Esophagus squamous epithelium (tissue), 5 donors: ENCODE data around the gene OR8S1. TPM values are rescaled to one million over a fixed set of nuclear protein-coding genes. Genes with fewer than 3 reads are reported as not detected.
A peak's percentile ranks its signal among the peaks of the same experiment; 100 is the strongest.
"Not testable (repeated sequence)": the region's sequence is repeated elsewhere in the genome, so short reads cannot be mapped to it uniquely, and the experiment has no call there.

Experiments used
- DNase-seq: peaks from one replicate; lab custom pipeline; 2025; lab: John Stamatoyannopoulos, UW
- H3K27ac ChIP-seq, 4 donors: fragments of 200-600 bp; sonication (generic); one replicate each; pipeline ENCODE4 v1.5.1; 2016 to 2019; ENCODE audit warnings: mild to moderate bottlenecking in 1 of 4
- H3K27me3 ChIP-seq, 4 donors: fragments of 200-600 bp; sonication (generic); 1 replicate in 3 of 4; 2 replicates in 1 of 4; pipeline versions ENCODE4 v1.5.1 to v1.6.0; 2017 to 2021; ENCODE audit warnings: antibody characterized with exemption in 1 of 4
- H3K36me3 ChIP-seq, 3 donors: fragments of 200-600 bp; sonication (generic); one replicate each; pipeline ENCODE4 v1.5.1; 2016 to 2019
- H3K4me1 ChIP-seq, 3 donors: fragments of 200-600 bp; sonication (generic); one replicate each; pipeline ENCODE4 v1.5.1; 2017 to 2019
- H3K4me3 ChIP-seq, 4 donors: fragments of 200-600 bp; sonication (generic); 1 replicate in 3 of 4; 2 replicates in 1 of 4; pipeline ENCODE4 v1.5.1; 2016 to 2019; ENCODE audit warnings: mild to moderate bottlenecking in 2 of 4, moderate library complexity in 1 of 4
- H3K9me3 ChIP-seq, 3 donors: fragments of 200-600 bp; sonication (generic); one replicate each; pipeline ENCODE4 v1.5.1; 2016 to 2019
- CTCF ChIP-seq, 6 experiments: fragments of 450-650 bp in 4 of 6; fragments of 200-600 bp in 2 of 6; sonication (generic) in 2 of 6; IDR thresholded peaks; one replicate each; pipeline ENCODE4 v1.5.1; 2016 to 2019; ENCODE audit warnings: antibody characterized with exemption in 6 of 6, mild to moderate bottlenecking in 4 of 6, moderate library complexity in 4 of 6
- POLR2A ChIP-seq, 4 donors: fragments of 450-650 bp; IDR thresholded peaks; one replicate each; pipeline ENCODE4 v1.6.1; 2017; ENCODE audit warnings: antibody characterized with exemption in 4 of 4, mild to moderate bottlenecking in 4 of 4, moderate library complexity in 3 of 4
- WGBS, 2 donors: methylation state at CpG; one replicate each; pipeline ENCODE4 v1.1.5; 2018; 5-methylcytosine and 5-hydroxymethylcytosine counted together
- intact Hi-C: fragments of 100-400 bp; cut with DNase I; formaldehyde crosslinking; loops from one replicate; pipeline ENCODE4 v1.15.0; 2022
- total RNA-seq, 4 donors: library from RNA; depleted of rRNA; stranded (reverse); fragments of >200 nt; gene quantifications; one replicate each; pipeline ENCODE4 v1.1.0, GENCODE V29; 2016
- donor health status: DM: yes; HTN: yes; CAD: no.

OR8S1 gene
- not detected for total RNA-seq

- TF ChIP-seq CTCF (IDR thresholded peaks at IDR 0.05) (no peak), POLR2A (IDR thresholded peaks at IDR 0.05) (no peak)
- no peak within 1 kb of the TSS for H3K4me3 ChIP-seq
- intact Hi-C loops, result no loop called here
- H3K27ac ChIP-seq, result no peak within 1 kb of the TSS
- WGBS, 2 donors, result 84 to 89% methylated on average over 5 of the region's 5 CpGs
- no peaks in the 10 kb centered on the region for H3K27me3 ChIP-seq
- no peak for DNase-seq
- H3K4me1 ChIP-seq, result no peaks in the 10 kb centered on the region
- no peaks in the 10 kb centered on the region for H3K36me3 ChIP-seq
- no peaks in the 10 kb centered on the region for H3K9me3 ChIP-seq
Observed at GRCh38 chr12:48525332-48525731, at the start of gene OR8S1. TSS of gene OR8S1 (plus strand) at chr12:48525632. CDS start at chr12:48525632, 0 bp downstream.

- Histone ChIP-seq H3K27me3 (no peaks in the 10 kb centered on the region), H3K4me3 (no peak within 1 kb of the TSS), H3K9me3 (no peaks in the 10 kb centered on the region), H3K36me3 (no peaks in the 10 kb centered on the region), H3K4me1 (peaks cover 0 to 22% (median 6%) of the 10 kb centered on the region in 3 donors), H3K27ac (no peak within 1 kb of the TSS)
- WGBS, 2 donors, result 75 to 91% methylated on average over 2 of the region's 2 CpGs
- TF ChIP-seq CTCF (IDR thresholded peaks at IDR 0.05) (no peak), POLR2A (IDR thresholded peaks at IDR 0.05) (no peak)
- intact Hi-C loops, result no loop called here
- DNase-seq, result no peak
Observed at GRCh38 chr12:48482198-48482597, 43.2 kb upstream of the OR8S1 start, which contains the start of gene C12orf54. TSS of gene C12orf54 (plus strand) at chr12:48482498. CDS start at chr12:48483297, 799 bp downstream.

GRCh38 chr12:48482930-48483329 lies 42.5 kb upstream of the OR8S1 start:
- Histone ChIP-seq H3K36me3 (no peaks in the 10 kb centered on the region), H3K27me3 (no peaks in the 10 kb centered on the region), H3K9me3 (no peaks in the 10 kb centered on the region), H3K27ac (no peak overlapping the region), H3K4me3 (no peak overlapping the region), H3K4me1 (peaks cover 0 to 29% (median 13%) of the 10 kb centered on the region in 3 donors)
- WGBS, 2 donors, result 91 to 93% methylated on average over 3 of the region's 3 CpGs
- intact Hi-C loops, result no loop called here
- DNase-seq, result no peak
- TF ChIP-seq CTCF (IDR thresholded peaks at IDR 0.05), result no peak
- TF ChIP-seq POLR2A (IDR thresholded peaks at IDR 0.05), result no peak

- Histone ChIP-seq H3K27me3 (no peaks in the 10 kb centered on the region), H3K36me3 (no peaks in the 10 kb centered on the region), H3K4me1 (peaks cover 0 to 53% (median 21%) of the 10 kb centered on the region in 3 donors), H3K9me3 (no peaks in the 10 kb centered on the region), H3K27ac (peak overlapping the region; percentile 72 to 84 (median 80)), H3K4me3 (no peak overlapping the region)
- TF ChIP-seq POLR2A (IDR thresholded peaks at IDR 0.05) (no peak), CTCF (IDR thresholded peaks at IDR 0.05) (no peak)
- DNase-seq, result no peak
- intact Hi-C loops, result no loop called here
- 35 to 47% methylated on average over 2 of the region's 2 CpGs for WGBS, 2 donors
Observed at GRCh38 chr12:48486261-48486660, 39.2 kb upstream of the OR8S1 start.

- Histone ChIP-seq H3K36me3 (no peaks in the 10 kb centered on the region), H3K9me3 (no peaks in the 10 kb centered on the region), H3K4me1 (peaks cover 0 to 53% (median 21%) of the 10 kb centered on the region in 3 donors), H3K27ac (peak overlapping the region; percentile 72 to 84 (median 80)), H3K27me3 (no peaks in the 10 kb centered on the region), H3K4me3 (no peak overlapping the region)
- no peak for DNase-seq
- TF ChIP-seq POLR2A (IDR thresholded peaks at IDR 0.05), result no peak
- 38 to 40% methylated on average over 5 of the region's 5 CpGs for WGBS, 2 donors
- intact Hi-C loops, result no loop called here
Observed at GRCh38 chr12:48486679-48487078, 38.8 kb upstream of the OR8S1 start.

- WGBS, 2 donors, result 20 to 34% methylated on average over 2 of the region's 2 CpGs
- Histone ChIP-seq H3K36me3 (no peaks in the 10 kb centered on the region), H3K27me3 (no peaks in the 10 kb centered on the region), H3K9me3 (no peaks in the 10 kb centered on the region), H3K27ac (peak overlapping the region; percentile 45 to 84 (median 78)), H3K4me3 (no peak overlapping the region), H3K4me1 (peaks cover 0 to 53% (median 21%) of the 10 kb centered on the region in 3 donors)
- no peak for DNase-seq
- TF ChIP-seq POLR2A (IDR thresholded peaks at IDR 0.05), result no peak
- no peak for TF ChIP-seq CTCF (IDR thresholded peaks at IDR 0.05)
- intact Hi-C loops, result no loop called here
Observed at GRCh38 chr12:48489012-48489411, 36.4 kb upstream of the OR8S1 start.

- H3K4me1 ChIP-seq, result peaks cover 0 to 53% (median 21%) of the 10 kb centered on the region in 3 donors
- H3K9me3 ChIP-seq, H3K36me3 ChIP-seq, intact Hi-C loops, H3K4me3 ChIP-seq, H3K27me3 ChIP-seq, DNase-seq: not testable (repeated sequence)
- WGBS, 2 donors, result 38 to 67% methylated on average over 5 to 6 of the region's 7 CpGs
- peak overlapping the region; percentile 45 to 84 (median 78) for H3K27ac ChIP-seq
Observed at GRCh38 chr12:48489456-48489855, 36.0 kb upstream of the OR8S1 start.

GRCh38 chr12:48500281-48500680 lies 25.2 kb upstream of the OR8S1 start:
- H3K9me3 ChIP-seq, DNase-seq, H3K36me3 ChIP-seq, intact Hi-C loops, H3K27ac ChIP-seq, H3K4me1 ChIP-seq, H3K27me3 ChIP-seq, H3K4me3 ChIP-seq: not testable (repeated sequence)
- WGBS, 2 donors, result no CpG with 5 or more reads among the region's 32 CpGs
